Fibroblast of pulmonary artery (primary cell): ENCODE data around the gene NF1.
"Not testable (repeated sequence)": the region's sequence is repeated elsewhere in the genome, so short reads cannot be mapped to it uniquely, and the experiment has no call there.

Experiments
- DNase-seq: peaks from one replicate; pipeline ENCODE4 v3.0.0-alpha.2; 2010; ENCODE audit warnings: low read depth
- H3K4me3 ChIP-seq: replicated peaks from 2 replicates; pipeline ENCODE4 v1.5.1; 2011; ENCODE audit warnings: low read depth, mild to moderate bottlenecking, control low read depth, low read length, moderate library complexity
- TF ChIP-seq, protein P1 (sequence below): IDR thresholded peaks from 2 replicates; pipeline ENCODE4 v1.5.1; 2011; ENCODE audit warnings: mild to moderate bottlenecking, control low read depth, low read length, inconsistent platforms; ENCODE audit errors: missing control alignments

Gene NF1, protein sequence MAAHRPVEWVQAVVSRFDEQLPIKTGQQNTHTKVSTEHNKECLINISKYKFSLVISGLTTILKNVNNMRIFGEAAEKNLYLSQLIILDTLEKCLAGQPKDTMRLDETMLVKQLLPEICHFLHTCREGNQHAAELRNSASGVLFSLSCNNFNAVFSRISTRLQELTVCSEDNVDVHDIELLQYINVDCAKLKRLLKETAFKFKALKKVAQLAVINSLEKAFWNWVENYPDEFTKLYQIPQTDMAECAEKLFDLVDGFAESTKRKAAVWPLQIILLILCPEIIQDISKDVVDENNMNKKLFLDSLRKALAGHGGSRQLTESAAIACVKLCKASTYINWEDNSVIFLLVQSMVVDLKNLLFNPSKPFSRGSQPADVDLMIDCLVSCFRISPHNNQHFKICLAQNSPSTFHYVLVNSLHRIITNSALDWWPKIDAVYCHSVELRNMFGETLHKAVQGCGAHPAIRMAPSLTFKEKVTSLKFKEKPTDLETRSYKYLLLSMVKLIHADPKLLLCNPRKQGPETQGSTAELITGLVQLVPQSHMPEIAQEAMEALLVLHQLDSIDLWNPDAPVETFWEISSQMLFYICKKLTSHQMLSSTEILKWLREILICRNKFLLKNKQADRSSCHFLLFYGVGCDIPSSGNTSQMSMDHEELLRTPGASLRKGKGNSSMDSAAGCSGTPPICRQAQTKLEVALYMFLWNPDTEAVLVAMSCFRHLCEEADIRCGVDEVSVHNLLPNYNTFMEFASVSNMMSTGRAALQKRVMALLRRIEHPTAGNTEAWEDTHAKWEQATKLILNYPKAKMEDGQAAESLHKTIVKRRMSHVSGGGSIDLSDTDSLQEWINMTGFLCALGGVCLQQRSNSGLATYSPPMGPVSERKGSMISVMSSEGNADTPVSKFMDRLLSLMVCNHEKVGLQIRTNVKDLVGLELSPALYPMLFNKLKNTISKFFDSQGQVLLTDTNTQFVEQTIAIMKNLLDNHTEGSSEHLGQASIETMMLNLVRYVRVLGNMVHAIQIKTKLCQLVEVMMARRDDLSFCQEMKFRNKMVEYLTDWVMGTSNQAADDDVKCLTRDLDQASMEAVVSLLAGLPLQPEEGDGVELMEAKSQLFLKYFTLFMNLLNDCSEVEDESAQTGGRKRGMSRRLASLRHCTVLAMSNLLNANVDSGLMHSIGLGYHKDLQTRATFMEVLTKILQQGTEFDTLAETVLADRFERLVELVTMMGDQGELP (N-terminal part only)

DNA sequence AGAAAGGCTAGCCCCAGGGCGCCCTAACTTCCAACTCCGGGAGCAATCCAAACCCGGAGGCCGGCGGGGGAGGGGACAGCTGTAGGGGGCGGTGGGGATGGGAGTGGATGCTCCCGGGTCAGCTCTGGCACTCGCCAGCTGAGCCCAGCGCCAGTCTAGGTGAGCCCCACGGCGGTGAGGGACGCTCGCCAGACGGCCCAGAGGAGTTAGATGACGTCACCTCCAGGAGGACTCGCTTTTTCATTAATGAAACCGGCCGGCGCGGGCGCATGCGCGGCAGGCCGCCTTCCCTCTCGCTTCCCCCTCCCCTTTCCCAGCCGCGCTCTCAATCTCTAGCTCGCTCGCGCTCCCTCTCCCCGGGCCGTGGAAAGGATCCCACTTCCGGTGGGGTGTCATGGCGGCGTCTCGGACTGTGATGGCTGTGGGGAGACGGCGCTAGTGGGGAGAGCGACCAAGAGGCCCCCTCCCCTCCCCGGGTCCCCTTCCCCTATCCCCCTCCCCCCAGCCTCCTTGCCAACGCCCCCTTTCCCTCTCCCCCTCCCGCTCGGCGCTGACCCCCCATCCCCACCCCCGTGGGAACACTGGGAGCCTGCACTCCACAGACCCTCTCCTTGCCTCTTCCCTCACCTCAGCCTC is at the start of gene NF1:
NF1 (plus strand) TSS at position 378 of the 636 bp plus-strand sequence. CDS start 333 bp downstream, outside the sequence.
- DNase-seq: peak; percentile 95
- TF ChIP-seq, protein P1, sequence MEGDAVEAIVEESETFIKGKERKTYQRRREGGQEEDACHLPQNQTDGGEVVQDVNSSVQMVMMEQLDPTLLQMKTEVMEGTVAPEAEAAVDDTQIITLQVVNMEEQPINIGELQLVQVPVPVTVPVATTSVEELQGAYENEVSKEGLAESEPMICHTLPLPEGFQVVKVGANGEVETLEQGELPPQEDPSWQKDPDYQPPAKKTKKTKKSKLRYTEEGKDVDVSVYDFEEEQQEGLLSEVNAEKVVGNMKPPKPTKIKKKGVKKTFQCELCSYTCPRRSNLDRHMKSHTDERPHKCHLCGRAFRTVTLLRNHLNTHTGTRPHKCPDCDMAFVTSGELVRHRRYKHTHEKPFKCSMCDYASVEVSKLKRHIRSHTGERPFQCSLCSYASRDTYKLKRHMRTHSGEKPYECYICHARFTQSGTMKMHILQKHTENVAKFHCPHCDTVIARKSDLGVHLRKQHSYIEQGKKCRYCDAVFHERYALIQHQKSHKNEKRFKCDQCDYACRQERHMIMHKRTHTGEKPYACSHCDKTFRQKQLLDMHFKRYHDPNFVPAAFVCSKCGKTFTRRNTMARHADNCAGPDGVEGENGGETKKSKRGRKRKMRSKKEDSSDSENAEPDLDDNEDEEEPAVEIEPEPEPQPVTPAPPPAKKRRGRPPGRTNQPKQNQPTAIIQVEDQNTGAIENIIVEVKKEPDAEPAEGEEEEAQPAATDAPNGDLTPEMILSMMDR: no peak
- peak within 1 kb of the TSS; percentile 88 for H3K4me3 ChIP-seq

DNA sequence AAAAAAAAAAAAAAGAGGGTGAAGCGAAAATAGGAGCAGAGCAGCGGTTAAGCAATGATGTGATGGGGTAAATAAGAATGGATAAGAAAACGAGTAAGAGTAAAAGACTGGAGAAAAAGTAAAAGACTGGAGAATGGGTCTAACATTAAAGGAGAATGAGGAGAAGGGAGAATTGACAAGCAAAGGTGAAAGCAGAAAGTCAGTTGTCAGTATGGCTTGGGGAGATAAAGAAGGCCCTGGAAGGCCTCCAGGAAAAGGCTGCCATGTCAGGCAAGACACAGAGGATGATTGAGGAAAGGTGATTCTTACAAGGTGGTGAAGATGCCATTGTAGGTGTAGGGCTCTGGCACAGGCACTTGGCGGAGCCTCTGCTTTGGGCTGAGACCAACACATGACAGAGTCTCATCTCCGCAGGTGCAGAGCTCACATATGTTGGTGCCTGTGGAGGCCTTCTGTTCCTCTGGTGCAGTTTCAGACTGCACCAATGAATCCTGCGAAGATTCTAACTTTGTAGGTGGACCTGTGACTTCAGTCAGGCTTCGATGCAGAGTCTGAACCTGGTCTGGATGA is 47.8 kb upstream of the NF1 start:
- DNase-seq, H3K4me3 ChIP-seq: not testable (repeated sequence)

DNA sequence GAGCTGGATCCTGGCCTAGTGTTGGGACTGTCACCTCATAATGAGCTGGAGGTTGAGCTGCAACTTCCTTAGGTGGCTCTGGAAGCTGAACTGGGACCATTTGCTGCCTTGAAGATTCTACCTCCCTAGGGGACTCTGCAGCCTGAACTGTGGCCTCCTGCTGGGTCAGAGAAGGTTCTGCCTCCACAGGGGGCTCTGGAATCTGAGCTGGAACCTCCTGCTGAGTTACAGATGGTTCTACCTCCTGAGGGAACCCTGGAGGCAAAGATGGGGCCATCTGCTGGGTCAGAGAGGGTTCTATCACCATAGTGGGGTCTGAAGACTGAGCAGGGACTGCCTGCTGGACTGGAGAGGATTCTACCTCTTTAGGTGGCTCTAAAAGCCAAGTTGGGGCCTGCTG is 46.6 kb upstream of the NF1 start:
- no peak for DNase-seq
- TF ChIP-seq, protein P1: no peak
- no peak overlapping the region for H3K4me3 ChIP-seq

DNA sequence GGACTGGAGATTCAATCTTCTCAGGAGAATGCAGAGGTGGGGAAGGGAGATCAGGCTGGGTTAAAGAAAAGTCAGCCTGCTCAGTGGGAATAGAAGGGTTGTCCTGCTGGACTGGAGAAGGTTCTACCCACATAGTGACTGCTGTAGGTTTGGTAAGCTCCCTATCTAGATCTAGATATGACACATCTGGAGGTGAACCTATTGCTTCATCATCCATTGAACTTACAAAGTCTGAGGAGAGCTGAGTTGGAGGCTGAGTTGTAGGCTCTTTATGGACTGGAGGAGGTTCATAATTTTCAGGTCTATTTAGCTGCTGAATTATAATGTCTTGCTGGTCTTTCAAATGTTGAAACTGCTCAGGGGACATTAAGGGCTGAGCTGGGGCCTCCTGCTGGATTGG is 46.0 kb upstream of the NF1 start:
- TF ChIP-seq, protein P1: no peak
- H3K4me3 ChIP-seq: no peak overlapping the region
- peak; percentile 22 for DNase-seq

DNA sequence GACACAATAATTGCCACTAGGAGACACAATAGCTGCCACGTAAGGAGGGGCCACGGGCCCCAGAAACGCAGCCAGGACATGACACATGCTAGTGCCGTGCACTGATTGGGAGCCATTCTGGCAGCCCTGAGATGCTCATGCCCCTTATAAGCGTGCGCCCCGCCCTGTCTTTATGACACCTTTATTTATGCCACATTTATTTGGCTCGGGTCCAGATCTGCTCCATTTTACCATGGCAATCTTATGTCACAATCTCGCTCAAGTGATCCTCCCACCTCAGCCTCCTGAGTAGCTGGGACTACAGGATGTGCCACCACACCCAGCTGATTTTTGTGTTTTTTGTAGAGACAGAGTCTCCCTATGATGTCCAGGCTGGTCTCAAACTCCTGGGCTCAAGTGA is 43.8 kb upstream of the NF1 start:
- TF ChIP-seq, protein P1: no peak
- no peak overlapping the region for H3K4me3 ChIP-seq
- no peak for DNase-seq

DNA sequence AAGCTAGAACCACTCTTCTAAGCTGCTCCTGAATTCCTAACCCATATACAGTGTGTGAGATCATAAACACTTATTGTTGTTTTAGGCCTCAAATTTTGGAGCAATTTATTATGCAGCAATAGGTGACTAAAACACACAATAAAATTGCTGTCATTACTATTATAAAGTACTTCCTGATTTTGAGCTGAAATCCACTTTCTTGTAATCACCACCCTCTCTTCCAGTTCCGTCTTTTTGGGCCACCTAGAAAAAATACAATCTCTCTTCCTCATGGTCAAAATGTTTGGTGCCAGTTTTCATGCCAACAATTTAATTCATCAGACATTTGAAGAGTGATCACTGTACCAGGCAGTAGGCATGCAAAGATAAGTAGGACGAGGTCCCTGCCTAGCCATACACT is 43.3 kb upstream of the NF1 start:
- TF ChIP-seq, protein P1: no peak
- H3K4me3 ChIP-seq: no peak overlapping the region
- no peak for DNase-seq
